ENCODE results near the gene SNX27.

The SNX27 gene

DNA sequence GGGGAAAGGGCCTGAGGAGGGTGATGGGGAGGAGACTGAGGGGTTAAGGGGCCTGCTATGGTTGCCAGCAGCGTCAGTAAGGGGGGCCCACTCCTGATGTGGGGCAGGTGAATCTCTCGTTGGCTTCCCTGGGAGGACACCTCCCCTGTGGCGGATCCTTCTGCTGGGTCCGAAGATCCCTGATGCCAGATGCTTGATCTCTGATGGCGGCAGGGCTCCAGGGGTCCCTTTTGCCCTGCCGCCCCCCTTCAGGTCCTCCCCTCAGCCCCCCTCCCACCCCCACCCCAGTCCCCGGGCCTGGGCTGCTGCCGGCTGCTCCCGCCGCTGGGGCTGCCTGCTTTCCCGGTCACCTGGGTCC lies 104.5 kb downstream of the SNX27 start:
- Histone ChIP-seq H3K27me3 (ENCODE audit: control insufficient read depth in 1 of 2, insufficient read depth in 2 of 2, low read length in 2 of 2) (peaks cover 6 to 11% of the 10 kb centered on the region in 2 donors), H3K9ac (ENCODE audit: low read depth in 1 of 2, low read length in 2 of 2) (no peak overlapping the region), H3K36me3 (ENCODE audit: control insufficient read depth in 1 of 2, insufficient read depth in 2 of 2, low read length in 2 of 2) (no peaks in the 10 kb centered on the region), H3K9me3 (ENCODE audit: control insufficient read depth in 1 of 2, low read length in 2 of 2) (no peaks in the 10 kb centered on the region), H3K4me1 (ENCODE audit: control insufficient read depth in 1 of 2, insufficient read depth in 2 of 2, low read length in 2 of 2) (peaks cover 33 to 35% of the 10 kb centered on the region in 2 donors), H3K27ac (ENCODE audit: low read depth, low read length) (no peak overlapping the region), H3K4me3 (ENCODE audit: low read depth in 1 of 2, low read length in 2 of 2) (no peak overlapping the region)

DNA sequence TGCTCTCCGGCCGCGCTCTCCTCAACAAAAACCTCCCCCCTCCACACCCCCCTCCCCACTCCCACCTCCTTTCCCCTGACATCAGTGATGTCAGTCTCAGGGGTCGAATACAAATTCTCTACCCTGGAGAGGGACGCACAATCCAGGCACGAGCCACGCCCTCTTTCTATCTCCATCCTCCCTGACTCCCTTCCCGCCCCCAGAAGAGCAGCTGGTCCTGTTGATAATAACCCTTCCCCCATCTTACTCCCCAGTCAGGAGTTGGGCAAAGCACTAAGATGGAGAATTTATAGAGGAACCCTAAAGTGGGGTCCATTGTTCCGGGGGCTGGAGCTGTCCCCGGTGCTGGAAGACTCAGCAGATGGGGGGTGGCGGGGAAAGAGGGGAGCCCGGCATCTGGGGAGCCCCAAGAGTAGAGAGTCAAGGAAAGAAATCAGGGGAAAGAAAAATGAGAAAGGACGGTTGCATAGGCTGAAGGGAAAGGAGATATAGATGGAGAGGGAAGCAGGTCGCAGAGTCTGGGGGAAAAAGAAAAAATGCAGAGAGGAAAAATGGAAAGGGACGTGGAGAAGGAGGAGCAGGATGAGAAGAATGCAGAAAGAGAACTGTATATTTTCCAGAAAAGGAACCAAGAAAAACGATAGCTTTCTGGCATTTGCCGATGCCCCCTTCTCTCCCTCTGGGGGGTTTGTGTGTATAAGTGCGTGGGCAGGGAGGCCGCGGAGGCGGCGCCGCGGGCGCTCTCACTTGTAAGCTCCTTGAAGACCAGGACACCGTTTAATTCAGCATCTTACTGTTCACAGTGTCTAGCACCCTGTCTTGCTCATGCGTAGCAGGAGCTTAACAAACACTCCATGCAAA lies 105.2 kb downstream of the SNX27 start, which contains the start of gene CELF3:
Gene CELF3 (minus strand): TSS at position 33 of the 861 bp plus-strand sequence. CDS start 783 bp downstream, outside the sequence.
- Histone ChIP-seq H3K27me3 (ENCODE audit: control insufficient read depth in 1 of 2, insufficient read depth in 2 of 2, low read length in 2 of 2) (peaks cover 6 to 11% of the 10 kb centered on the region in 2 donors), H3K4me1 (ENCODE audit: control insufficient read depth in 1 of 2, insufficient read depth in 2 of 2, low read length in 2 of 2) (peaks cover 35 to 38% of the 10 kb centered on the region in 2 donors)

DNA sequence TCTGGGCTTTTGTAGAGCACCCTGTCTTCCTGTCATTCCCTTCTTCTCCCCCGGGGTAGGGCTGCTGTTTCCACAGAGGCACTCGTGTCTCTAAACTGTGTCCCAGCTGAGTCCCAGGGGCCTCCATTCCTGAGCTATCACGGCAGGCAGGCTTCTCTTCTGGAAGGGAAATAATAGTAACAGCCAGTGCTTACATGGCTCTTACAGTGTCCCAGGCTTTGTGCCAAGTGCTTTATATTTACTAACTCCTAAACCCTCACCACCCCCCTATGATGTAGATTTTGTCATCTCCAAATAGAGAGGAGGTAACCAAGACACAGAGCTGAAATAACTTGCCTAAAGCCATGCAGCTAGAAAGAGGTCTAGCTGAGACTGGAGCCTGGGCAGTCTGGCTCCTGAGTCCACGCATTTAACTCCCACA lies 106.2 kb downstream of the SNX27 start:
- H3K9me3 ChIP-seq (ENCODE audit: control insufficient read depth in 1 of 2, low read length in 2 of 2) = no peaks in the 10 kb centered on the region
- peaks cover 26 to 28% of the 10 kb centered on the region in 2 donors for H3K4me1 ChIP-seq (ENCODE audit: control insufficient read depth in 1 of 2, insufficient read depth in 2 of 2, low read length in 2 of 2)
- H3K9ac ChIP-seq (ENCODE audit: low read depth in 1 of 2, low read length in 2 of 2) = no peak overlapping the region
- no peaks in the 10 kb centered on the region for H3K36me3 ChIP-seq (ENCODE audit: control insufficient read depth in 1 of 2, insufficient read depth in 2 of 2, low read length in 2 of 2)
- H3K27ac ChIP-seq (ENCODE audit: low read depth, low read length) = no peak overlapping the region
- no peak overlapping the region for H3K4me3 ChIP-seq (ENCODE audit: low read depth in 1 of 2, low read length in 2 of 2)
- H3K27me3 ChIP-seq (ENCODE audit: control insufficient read depth in 1 of 2, insufficient read depth in 2 of 2, low read length in 2 of 2) = peaks cover 6 to 11% of the 10 kb centered on the region in 2 donors

More for the DNA sequence above, 105.2 kb downstream of the SNX27 start, which contains the start of gene CELF3:
- Histone ChIP-seq H3K27ac (ENCODE audit: low read depth, low read length) (no peak within 1 kb of the TSS), H3K36me3 (ENCODE audit: control insufficient read depth in 1 of 2, insufficient read depth in 2 of 2, low read length in 2 of 2) (no peaks in the 10 kb centered on the region), H3K4me3 (ENCODE audit: low read depth in 1 of 2, low read length in 2 of 2) (no peak within 1 kb of the TSS), H3K9me3 (ENCODE audit: control insufficient read depth in 1 of 2, low read length in 2 of 2) (no peaks in the 10 kb centered on the region), H3K9ac (ENCODE audit: low read depth in 1 of 2, low read length in 2 of 2) (no peak within 1 kb of the TSS)

DNA sequence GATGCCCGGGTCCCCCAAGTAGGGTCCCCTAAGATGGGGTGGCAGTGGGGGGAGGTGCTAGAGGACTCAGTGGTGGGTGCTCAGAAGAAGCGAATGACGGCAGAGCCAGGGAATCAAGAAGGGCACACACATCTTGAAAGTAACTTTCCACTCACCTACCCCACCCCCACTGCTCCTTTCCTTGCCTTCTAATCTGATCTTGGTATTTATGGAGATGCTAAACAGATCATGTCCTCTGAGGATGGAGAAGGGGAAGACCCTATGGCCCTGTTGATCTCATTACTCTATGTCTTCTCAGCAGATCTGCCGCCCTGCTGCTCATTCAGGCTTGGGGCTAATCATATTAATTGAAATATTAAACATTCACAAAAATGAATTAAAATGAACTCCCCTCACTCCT lies 106.8 kb downstream of the SNX27 start:
- H3K27me3 ChIP-seq (ENCODE audit: control insufficient read depth in 1 of 2, insufficient read depth in 2 of 2, low read length in 2 of 2) = peaks cover 6 to 11% of the 10 kb centered on the region in 2 donors
- no peak overlapping the region for H3K4me3 ChIP-seq (ENCODE audit: low read depth in 1 of 2, low read length in 2 of 2)
- H3K36me3 ChIP-seq (ENCODE audit: control insufficient read depth in 1 of 2, insufficient read depth in 2 of 2, low read length in 2 of 2) = no peaks in the 10 kb centered on the region
- H3K27ac ChIP-seq (ENCODE audit: low read depth, low read length) = no peak overlapping the region
- H3K4me1 ChIP-seq (ENCODE audit: control insufficient read depth in 1 of 2, insufficient read depth in 2 of 2, low read length in 2 of 2) = peaks cover 20 to 22% of the 10 kb centered on the region in 2 donors
- no peaks in the 10 kb centered on the region for H3K9me3 ChIP-seq (ENCODE audit: control insufficient read depth in 1 of 2, low read length in 2 of 2)
- H3K9ac ChIP-seq (ENCODE audit: low read depth in 1 of 2, low read length in 2 of 2) = no peak overlapping the region

DNA sequence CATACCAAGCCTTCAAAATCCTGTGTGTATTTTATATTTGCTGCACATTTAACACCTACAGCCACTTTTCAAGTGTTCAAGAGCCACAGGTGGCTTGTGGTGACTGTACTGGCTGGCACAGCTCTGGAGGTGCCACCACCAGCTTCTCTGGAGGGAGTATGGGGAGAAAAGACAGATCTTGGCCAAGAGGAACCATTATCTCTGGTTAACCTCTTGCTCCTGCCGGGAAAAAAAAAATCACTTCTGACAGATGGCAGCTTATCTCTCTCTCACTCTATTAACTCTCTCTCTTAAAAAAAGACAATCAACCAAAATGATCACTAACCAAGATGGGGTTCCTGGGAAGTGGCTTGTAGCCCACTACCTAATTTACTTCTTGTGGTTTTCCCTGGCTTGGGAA lies 108.3 kb downstream of the SNX27 start:
- no peaks in the 10 kb centered on the region for H3K36me3 ChIP-seq (ENCODE audit: control insufficient read depth in 1 of 2, insufficient read depth in 2 of 2, low read length in 2 of 2)
- H3K4me3 ChIP-seq (ENCODE audit: low read depth in 1 of 2, low read length in 2 of 2) = peak overlapping the region; percentile 66 to 74
- peaks cover 6 to 11% of the 10 kb centered on the region in 2 donors for H3K27me3 ChIP-seq (ENCODE audit: control insufficient read depth in 1 of 2, insufficient read depth in 2 of 2, low read length in 2 of 2)
- H3K27ac ChIP-seq (ENCODE audit: low read depth, low read length) = peak overlapping the region; percentile 5
- peak overlapping the region; percentile 58 to 73 for H3K9ac ChIP-seq (ENCODE audit: low read depth in 1 of 2, low read length in 2 of 2)
- no peaks in the 10 kb centered on the region for H3K9me3 ChIP-seq (ENCODE audit: control insufficient read depth in 1 of 2, low read length in 2 of 2)
- H3K4me1 ChIP-seq (ENCODE audit: control insufficient read depth in 1 of 2, insufficient read depth in 2 of 2, low read length in 2 of 2) = peaks cover 18 to 19% of the 10 kb centered on the region in 2 donors

DNA sequence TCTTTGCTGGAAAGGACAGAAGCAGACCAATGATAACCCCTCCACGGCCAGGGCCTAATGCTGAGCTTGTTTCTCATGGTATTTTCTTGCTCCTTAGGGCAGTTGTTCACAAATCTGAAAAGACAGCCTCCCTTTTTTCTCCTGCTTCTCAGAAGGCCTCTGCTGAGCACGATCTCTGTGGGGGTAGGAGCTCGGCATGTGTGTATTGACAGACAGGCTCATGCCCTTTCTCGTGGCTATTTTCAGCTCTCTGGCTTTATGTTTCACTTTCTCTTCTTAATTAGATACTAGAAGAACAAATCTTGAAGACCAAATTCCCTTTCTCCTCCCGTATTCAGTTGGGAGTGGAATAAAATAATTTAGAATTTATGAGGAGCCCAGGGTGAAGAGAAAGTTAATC lies 108.7 kb downstream of the SNX27 start:
- Histone ChIP-seq H3K4me1 (ENCODE audit: control insufficient read depth in 1 of 2, insufficient read depth in 2 of 2, low read length in 2 of 2) (peaks cover 18 to 19% of the 10 kb centered on the region in 2 donors), H3K9ac (ENCODE audit: low read depth in 1 of 2, low read length in 2 of 2) (peak overlapping the region; percentile 58 to 73), H3K27ac (ENCODE audit: low read depth, low read length) (peak overlapping the region; percentile 5), H3K9me3 (ENCODE audit: control insufficient read depth in 1 of 2, low read length in 2 of 2) (no peaks in the 10 kb centered on the region), H3K36me3 (ENCODE audit: control insufficient read depth in 1 of 2, insufficient read depth in 2 of 2, low read length in 2 of 2) (no peaks in the 10 kb centered on the region), H3K4me3 (ENCODE audit: low read depth in 1 of 2, low read length in 2 of 2) (peak overlapping the region; percentile 66 to 74), H3K27me3 (ENCODE audit: control insufficient read depth in 1 of 2, insufficient read depth in 2 of 2, low read length in 2 of 2) (peaks cover 6 to 11% of the 10 kb centered on the region in 2 donors)

DNA sequence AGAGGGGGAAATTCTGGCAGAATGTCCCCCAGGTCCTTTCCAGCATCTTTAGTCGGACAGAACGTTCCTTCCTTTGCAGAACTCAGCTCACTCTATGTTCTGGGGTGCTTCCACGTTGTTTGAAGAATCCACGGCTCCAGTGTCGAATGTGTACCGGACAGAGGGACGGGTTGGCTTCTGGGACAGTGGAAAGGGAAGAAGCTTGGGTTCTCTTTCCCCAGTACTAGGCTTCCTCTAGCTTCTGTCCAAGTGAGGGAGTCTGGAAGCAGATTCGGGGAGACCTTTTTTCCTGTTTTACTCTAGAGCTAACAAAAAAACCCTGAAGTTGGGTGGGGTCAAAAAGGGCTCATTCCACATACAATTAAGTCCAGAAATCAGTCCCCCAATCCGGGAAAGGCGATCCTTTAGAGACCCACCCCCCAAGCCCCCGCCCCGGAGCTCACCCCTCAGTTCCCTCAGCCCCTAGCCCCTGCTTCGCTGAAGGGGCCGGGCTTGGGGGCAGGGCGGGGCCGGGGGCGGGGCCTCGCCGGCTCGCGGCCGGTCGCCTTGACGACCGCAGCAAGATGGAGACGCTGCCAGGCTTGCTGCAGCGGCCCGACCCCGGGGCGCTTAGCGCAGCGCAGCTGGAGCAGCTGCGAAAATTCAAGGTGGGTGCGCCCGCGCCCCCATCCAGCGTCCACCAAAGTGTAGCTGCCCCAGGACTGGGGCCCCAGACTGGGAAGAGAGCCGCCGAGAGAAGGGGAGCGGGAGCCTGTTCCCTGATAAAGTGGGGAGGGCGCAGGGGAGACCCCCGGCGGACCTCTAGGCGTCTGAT lies 109.3 kb downstream of the SNX27 start, which contains the start of gene RIIAD1:
Gene RIIAD1 (plus strand): TSS at position 549 of the 814 bp plus-strand sequence. CDS start 15 bp downstream, at position 564.
- peak within 1 kb of the TSS; percentile 5 for H3K27ac ChIP-seq (ENCODE audit: low read depth, low read length)
- peaks cover 18 to 19% of the 10 kb centered on the region in 2 donors for H3K4me1 ChIP-seq (ENCODE audit: control insufficient read depth in 1 of 2, insufficient read depth in 2 of 2, low read length in 2 of 2)

DNA sequence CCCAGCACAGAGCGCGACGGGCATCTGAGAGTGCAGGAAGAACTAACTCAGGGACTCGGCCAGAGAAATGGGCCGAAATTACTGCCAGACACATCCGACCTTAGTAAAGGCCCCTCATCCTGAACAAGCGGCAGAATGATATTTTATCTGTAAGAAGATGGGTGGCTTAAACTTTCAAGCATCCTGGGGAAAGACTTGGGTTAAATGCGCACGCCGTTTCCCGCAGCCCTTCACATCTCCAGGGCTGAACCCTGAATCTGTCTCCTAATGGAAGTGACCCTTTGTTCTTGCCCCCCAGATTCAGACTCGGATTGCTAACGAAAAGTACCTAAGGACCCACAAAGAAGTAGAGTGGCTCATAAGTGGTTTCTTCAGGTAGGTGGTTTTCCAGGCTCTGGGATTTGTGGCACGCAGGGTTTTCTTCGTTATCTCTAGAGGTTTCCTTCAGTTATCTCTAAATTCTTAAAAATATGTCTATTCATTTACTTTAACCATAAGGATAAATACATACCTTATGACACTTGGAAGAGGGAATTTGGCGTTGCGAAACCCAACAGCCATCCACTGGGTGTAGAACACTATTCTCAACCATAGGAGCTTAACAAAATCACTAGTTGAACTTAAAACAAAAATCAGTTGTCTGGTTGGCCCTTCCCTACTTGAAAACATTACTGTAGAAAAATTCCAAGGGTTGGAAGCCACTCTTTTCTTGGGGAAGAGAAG lies 110.1 kb downstream of the SNX27 start:
- H3K27me3 ChIP-seq (ENCODE audit: control insufficient read depth in 1 of 2, insufficient read depth in 2 of 2, low read length in 2 of 2) = peaks cover 6% of the 10 kb centered on the region in 2 donors
- H3K4me3 ChIP-seq (ENCODE audit: low read depth in 1 of 2, low read length in 2 of 2) = peak overlapping the region; percentile 66 to 74
- peaks cover 18 to 19% of the 10 kb centered on the region in 2 donors for H3K4me1 ChIP-seq (ENCODE audit: control insufficient read depth in 1 of 2, insufficient read depth in 2 of 2, low read length in 2 of 2)
- H3K9ac ChIP-seq (ENCODE audit: low read depth in 1 of 2, low read length in 2 of 2) = peak overlapping the region in 1 of 2 donors; percentile 26
- H3K36me3 ChIP-seq (ENCODE audit: control insufficient read depth in 1 of 2, insufficient read depth in 2 of 2, low read length in 2 of 2) = no peaks in the 10 kb centered on the region
- no peaks in the 10 kb centered on the region for H3K9me3 ChIP-seq (ENCODE audit: control insufficient read depth in 1 of 2, low read length in 2 of 2)
- no peak overlapping the region for H3K27ac ChIP-seq (ENCODE audit: low read depth, low read length)

More for the DNA sequence above, 109.3 kb downstream of the SNX27 start, which contains the start of gene RIIAD1:
- Histone ChIP-seq H3K9ac (ENCODE audit: low read depth in 1 of 2, low read length in 2 of 2) (peak within 1 kb of the TSS; percentile 58 to 73), H3K27me3 (ENCODE audit: control insufficient read depth in 1 of 2, insufficient read depth in 2 of 2, low read length in 2 of 2) (peaks cover 6 to 8% of the 10 kb centered on the region in 2 donors), H3K4me3 (ENCODE audit: low read depth in 1 of 2, low read length in 2 of 2) (peak within 1 kb of the TSS; percentile 66 to 74), H3K9me3 (ENCODE audit: control insufficient read depth in 1 of 2, low read length in 2 of 2) (no peaks in the 10 kb centered on the region), H3K36me3 (ENCODE audit: control insufficient read depth in 1 of 2, insufficient read depth in 2 of 2, low read length in 2 of 2) (no peaks in the 10 kb centered on the region)

DNA sequence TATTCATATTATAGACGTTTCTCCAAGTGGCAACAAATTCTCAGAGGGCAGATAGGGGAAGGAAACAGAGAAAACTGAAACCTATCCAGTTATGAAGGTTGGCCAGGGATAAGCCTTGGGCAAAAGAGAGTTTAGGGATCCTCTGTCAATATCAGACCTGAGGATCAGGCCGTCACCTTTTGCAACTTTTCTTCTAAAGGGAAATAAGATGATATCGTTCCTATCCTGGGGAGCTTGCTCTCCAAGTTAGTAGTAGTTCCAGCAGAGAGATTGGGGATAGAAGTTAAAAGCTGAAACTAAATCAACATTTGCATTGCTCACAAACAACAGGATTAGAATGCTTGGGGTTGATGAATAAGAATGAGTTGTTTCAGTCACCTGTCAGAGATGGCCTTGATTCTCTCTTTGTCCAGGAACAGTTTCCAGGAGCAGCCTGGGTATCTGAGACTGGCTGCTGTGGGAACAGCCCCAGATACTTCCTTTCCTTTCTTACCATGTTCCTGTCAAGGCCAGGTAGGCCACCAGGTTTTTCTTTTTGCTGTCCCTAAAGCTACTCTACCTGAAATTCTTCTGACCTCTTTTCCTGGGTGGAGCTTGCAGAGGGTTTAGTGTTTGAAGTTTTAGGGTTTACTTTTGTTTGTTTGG lies 112.0 kb downstream of the SNX27 start:
- H3K4me3 ChIP-seq (ENCODE audit: low read depth in 1 of 2, low read length in 2 of 2) = no peak overlapping the region
- H3K27ac ChIP-seq (ENCODE audit: low read depth, low read length) = no peak overlapping the region
- H3K36me3 ChIP-seq (ENCODE audit: control insufficient read depth in 1 of 2, insufficient read depth in 2 of 2, low read length in 2 of 2) = no peaks in the 10 kb centered on the region
- peaks cover 18 to 19% of the 10 kb centered on the region in 2 donors for H3K4me1 ChIP-seq (ENCODE audit: control insufficient read depth in 1 of 2, insufficient read depth in 2 of 2, low read length in 2 of 2)
- no peaks in the 10 kb centered on the region for H3K27me3 ChIP-seq (ENCODE audit: control insufficient read depth in 1 of 2, insufficient read depth in 2 of 2, low read length in 2 of 2)
- no peaks in the 10 kb centered on the region for H3K9me3 ChIP-seq (ENCODE audit: control insufficient read depth in 1 of 2, low read length in 2 of 2)
- H3K9ac ChIP-seq (ENCODE audit: low read depth in 1 of 2, low read length in 2 of 2) = no peak overlapping the region
